PC-3 (cell line): Measurements from ENCODE around the gene BIRC3. TPM values are rescaled to one million over a fixed set of nuclear protein-coding genes. Genes with fewer than 3 reads are reported as not detected.

Experiments
- ATAC-seq: fragments of 200-7000 bp; cut with Tn5 transposase; 2 replicates; pipeline ENCODE4 v1.9.1; 2020; ENCODE audit warnings: mild to moderate bottlenecking, moderate library complexity
- BruUV-seq: library from RNA; stranded (reverse); fragments of 400-500 nt; replicated peaks from 2 replicates; lab custom pipeline; 2021; lab: Mats Ljungman, UMichigan
- CTCF ChIA-PET: fragments of 300-600 bp; sonication (Branson Sonifier 250); formaldehyde crosslinking; loops from one replicate; lab custom pipeline; 2022; ENCODE audit warnings: antibody characterized with exemption; lab: Charles Lee
- POLR2A ChIA-PET: fragments of 300-600 bp; sonication (Branson Sonifier 250); formaldehyde crosslinking; loops from one replicate; lab custom pipeline; 2022; ENCODE audit warnings: antibody characterized with exemption; ENCODE audit not compliant: unreplicated experiment; lab: Charles Lee
- DNase-seq: peaks from one replicate; pipeline ENCODE4 v3.0.0-alpha.2; 2015
- H2AFZ ChIP-seq: fragments of 300-600 bp; sonication (generic); 2 replicates; pipeline ENCODE4 v1.6.0; 2016; ENCODE audit warnings: antibody characterized with exemption, low read length
- H3F3A ChIP-seq: fragments of 300-600 bp; sonication (generic); one replicate; pipeline ENCODE4 v1.6.0; 2017; ENCODE audit warnings: antibody characterized with exemption, low read length, control low read depth, mild to moderate bottlenecking; ENCODE audit not compliant: unreplicated experiment
- H3K27ac ChIP-seq: fragments of 300-600 bp; sonication (generic); 2 replicates; pipeline ENCODE4 v1.5.1; 2016; ENCODE audit warnings: mild to moderate bottlenecking, low read length
- H3K27me3 ChIP-seq: fragments of 300-600 bp; sonication (generic); 2 replicates; pipeline ENCODE4 v1.6.1; 2016; ENCODE audit warnings: low read length, mixed read lengths
- H3K36me3 ChIP-seq: fragments of 300-600 bp; sonication (generic); 2 replicates; pipeline ENCODE4 v1.6.1; 2016; ENCODE audit warnings: low read depth, mixed run types, low read length, mixed read lengths
- H3K4me1 ChIP-seq: fragments of 300-600 bp; sonication (generic); 2 replicates; pipeline ENCODE4 v1.5.1; 2016; ENCODE audit warnings: low read length; ENCODE audit not compliant: insufficient read depth
- H3K4me2 ChIP-seq: fragments of 300-600 bp; sonication (generic); 2 replicates; pipeline ENCODE4 v1.6.0; 2016; ENCODE audit warnings: low read length
- H3K4me3 ChIP-seq: fragments of 300-600 bp; sonication (generic); 2 replicates; pipeline ENCODE4 v1.5.1; 2016; ENCODE audit warnings: mild to moderate bottlenecking, low read length, mixed read lengths
- H3K79me2 ChIP-seq: fragments of 300-600 bp; sonication (generic); 2 replicates; pipeline ENCODE4 v1.6.1; 2017; ENCODE audit warnings: low read length, mixed read lengths
- H3K9ac ChIP-seq: fragments of 300-600 bp; sonication (generic); 2 replicates; pipeline ENCODE4 v1.6.0; 2016; ENCODE audit warnings: mild to moderate bottlenecking, low read length
- H3K9me2 ChIP-seq: fragments of 300-600 bp; sonication (generic); replicated peaks from 2 replicates; pipeline ENCODE4 v1.6.1; 2016; ENCODE audit warnings: mixed run types, low read length, mixed read lengths
- H3K9me3 ChIP-seq: fragments of 300-600 bp; sonication (generic); 2 replicates; pipeline ENCODE4 v1.6.1; 2016; ENCODE audit warnings: low read length, mixed read lengths
- H4K20me1 ChIP-seq: fragments of 300-600 bp; sonication (generic); 2 replicates; pipeline ENCODE4 v1.6.1; 2016; ENCODE audit warnings: low read length, mixed read lengths
- EZH2 ChIP-seq: fragments of 300-600 bp; sonication (generic); IDR thresholded peaks from one replicate; pipeline ENCODE4 v1.6.1; 2017; ENCODE audit warnings: antibody characterized with exemption, mild to moderate bottlenecking, low read length; ENCODE audit not compliant: unreplicated experiment
- EZH2phosphoT487 ChIP-seq: fragments of 300-600 bp; sonication (generic); IDR thresholded peaks from 2 replicates; pipeline ENCODE4 v1.6.1; 2018; ENCODE audit warnings: mild to moderate bottlenecking, antibody characterized with exemption, low read length, borderline replicate concordance
- intact Hi-C: fragments of 100-400 bp; cut with micrococcal nuclease; formaldehyde crosslinking; loops from 2 replicates; pipeline ENCODE4 v1.9.0; 2023
- total RNA-seq: library from RNA; depleted of rRNA; stranded (reverse); fragments of >200 nt; gene quantifications from 2 replicates; pipeline ENCODE4 v1.2.3, GENCODE V29; 2014
- TF ChIP-seq, protein P1 (sequence below): fragments of 300-600 bp; sonication (generic); conservative IDR thresholded peaks from 2 replicates; pipeline ENCODE4 v1.5.1; 2017; ENCODE audit warnings: antibody characterized with exemption, low read depth, mild to moderate bottlenecking, low read length

Gene BIRC3
- total RNA-seq, 1 experiment from 2014 or later = 4.2 TPM

DNA sequence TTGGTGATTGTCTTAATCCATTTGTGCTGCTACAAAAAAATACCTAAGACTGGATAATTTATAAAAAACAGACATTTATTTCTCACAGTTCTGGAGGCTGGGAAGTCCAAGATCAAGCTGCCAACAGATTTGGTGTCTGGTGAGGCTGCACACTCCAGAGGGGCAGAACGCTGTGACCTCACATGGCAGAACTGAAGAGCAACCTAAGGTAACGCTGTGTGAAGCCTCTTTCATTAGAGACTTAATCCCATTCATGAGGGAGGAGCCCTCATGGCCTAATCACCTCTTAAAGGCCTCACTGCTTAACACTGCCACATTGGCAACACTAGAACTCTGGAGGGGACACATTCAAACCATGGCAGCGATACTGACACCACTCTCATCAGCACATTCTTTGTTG lies 42.7 kb upstream of the BIRC3 start:
- Histone ChIP-seq H2AFZ (no peak overlapping the region), H3K27ac (no peak overlapping the region), H4K20me1 (no peaks in the 10 kb centered on the region), H3K79me2 (no peaks in the 10 kb centered on the region), H3K9me2 (no peaks in the 10 kb centered on the region; the same call in 1 of the 2 replicates), H3F3A (peaks cover 4% of the 10 kb centered on the region), H3K4me3 (no peak overlapping the region), H3K27me3 (no peaks in the 10 kb centered on the region), H3K4me1 (peaks cover 19% of the 10 kb centered on the region), H3K9ac (no peak overlapping the region), H3K9me3 (no peaks in the 10 kb centered on the region), H3K4me2 (no peak overlapping the region), H3K36me3 (no peaks in the 10 kb centered on the region)
- TF ChIP-seq EZH2 = no peak
- TF ChIP-seq EZH2phosphoT487 = no peak
- no peak for ATAC-seq
- POLR2A ChIA-PET = no interaction called here
- no peak for DNase-seq
- intact Hi-C loops = no loop called here
- no TSS peak for BruUV-seq
- CTCF ChIA-PET = interaction anchor here (0.7 kb wide), 1 partner anchor 157 kb away, joined by 3 read pairs; no protein-coding TSS in a partner anchor

DNA sequence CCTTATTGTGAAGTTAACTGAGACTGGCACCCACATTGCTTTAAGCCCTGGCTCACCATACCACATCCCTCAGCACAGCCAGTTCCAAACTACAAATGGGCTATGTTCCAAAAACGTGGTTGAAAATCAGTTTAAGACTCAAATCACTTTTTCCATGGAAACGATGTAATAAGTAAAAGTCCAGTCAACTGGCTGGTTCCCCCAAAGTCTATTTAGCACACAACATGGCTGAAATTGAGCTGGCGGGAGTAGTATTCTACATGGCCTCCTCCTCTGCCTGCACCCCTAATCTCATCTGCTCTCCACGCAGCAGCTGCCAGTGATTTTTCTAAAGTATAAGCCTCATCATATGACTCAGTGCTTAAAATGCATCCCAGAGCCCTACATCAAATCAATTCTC lies 40.9 kb upstream of the BIRC3 start:
- TF ChIP-seq, protein P1, sequence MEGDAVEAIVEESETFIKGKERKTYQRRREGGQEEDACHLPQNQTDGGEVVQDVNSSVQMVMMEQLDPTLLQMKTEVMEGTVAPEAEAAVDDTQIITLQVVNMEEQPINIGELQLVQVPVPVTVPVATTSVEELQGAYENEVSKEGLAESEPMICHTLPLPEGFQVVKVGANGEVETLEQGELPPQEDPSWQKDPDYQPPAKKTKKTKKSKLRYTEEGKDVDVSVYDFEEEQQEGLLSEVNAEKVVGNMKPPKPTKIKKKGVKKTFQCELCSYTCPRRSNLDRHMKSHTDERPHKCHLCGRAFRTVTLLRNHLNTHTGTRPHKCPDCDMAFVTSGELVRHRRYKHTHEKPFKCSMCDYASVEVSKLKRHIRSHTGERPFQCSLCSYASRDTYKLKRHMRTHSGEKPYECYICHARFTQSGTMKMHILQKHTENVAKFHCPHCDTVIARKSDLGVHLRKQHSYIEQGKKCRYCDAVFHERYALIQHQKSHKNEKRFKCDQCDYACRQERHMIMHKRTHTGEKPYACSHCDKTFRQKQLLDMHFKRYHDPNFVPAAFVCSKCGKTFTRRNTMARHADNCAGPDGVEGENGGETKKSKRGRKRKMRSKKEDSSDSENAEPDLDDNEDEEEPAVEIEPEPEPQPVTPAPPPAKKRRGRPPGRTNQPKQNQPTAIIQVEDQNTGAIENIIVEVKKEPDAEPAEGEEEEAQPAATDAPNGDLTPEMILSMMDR = no peak
- TF ChIP-seq EZH2phosphoT487 = no peak
- TF ChIP-seq EZH2 = no peak
- Histone ChIP-seq H3K9me3 (no peaks in the 10 kb centered on the region), H3F3A (peaks cover 4% of the 10 kb centered on the region), H2AFZ (no peak overlapping the region), H3K27ac (no peak overlapping the region), H3K27me3 (no peaks in the 10 kb centered on the region), H3K4me1 (peaks cover 18% of the 10 kb centered on the region), H4K20me1 (no peaks in the 10 kb centered on the region), H3K9ac (no peak overlapping the region), H3K9me2 (no peaks in the 10 kb centered on the region; the same call in 1 of the 2 replicates), H3K4me2 (no peak overlapping the region), H3K4me3 (no peak overlapping the region), H3K79me2 (no peaks in the 10 kb centered on the region), H3K36me3 (no peaks in the 10 kb centered on the region)
- no peak for DNase-seq
- intact Hi-C loops = no loop called here
- ChIA-PET CTCF (no interaction called here), POLR2A (no interaction called here)
- no TSS peak for BruUV-seq
- ATAC-seq = no peak

DNA sequence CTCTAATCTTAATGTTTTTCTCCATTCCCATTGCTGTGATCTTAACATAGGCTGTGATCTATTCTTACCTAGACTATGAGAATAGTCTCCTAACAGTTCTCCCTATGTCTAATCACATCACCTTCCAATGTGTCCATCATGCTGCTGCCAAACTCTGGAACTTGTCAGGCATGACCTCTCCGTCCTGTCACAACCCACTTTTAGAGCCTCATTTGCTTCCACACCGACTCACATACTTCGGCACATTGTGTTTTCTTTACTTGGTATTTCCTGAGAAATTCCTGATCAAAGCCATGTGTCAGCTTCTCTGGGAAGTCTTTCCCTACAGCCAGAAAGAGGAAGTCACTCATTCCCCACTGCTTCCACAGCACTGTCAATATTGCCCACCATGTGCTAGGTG lies 40.5 kb upstream of the BIRC3 start:
- Histone ChIP-seq H3F3A (peaks cover 4% of the 10 kb centered on the region), H3K27me3 (no peaks in the 10 kb centered on the region), H4K20me1 (no peaks in the 10 kb centered on the region), H3K9me3 (no peaks in the 10 kb centered on the region), H3K36me3 (no peaks in the 10 kb centered on the region), H3K4me3 (no peak overlapping the region), H3K4me2 (no peak overlapping the region), H3K27ac (no peak overlapping the region), H3K9ac (no peak overlapping the region), H3K79me2 (no peaks in the 10 kb centered on the region), H2AFZ (no peak overlapping the region), H3K4me1 (peaks cover 18% of the 10 kb centered on the region), H3K9me2 (no peaks in the 10 kb centered on the region; the same call in 1 of the 2 replicates)
- ATAC-seq (no peak), DNase-seq (no peak)
- POLR2A ChIA-PET = no interaction called here
- intact Hi-C loops = no loop called here
- CTCF ChIA-PET = no interaction called here
- TF ChIP-seq, protein P1 = no peak
- no peak for TF ChIP-seq EZH2phosphoT487
- no peak for TF ChIP-seq EZH2
- BruUV-seq = no TSS peak
